HepG2 (cell line): ENCODE measurements around the gene RBM18. TPM values are rescaled to one million over a fixed set of nuclear protein-coding genes. Genes with fewer than 3 reads are reported as not detected.
A peak's percentile ranks its signal among the peaks of the same experiment; 100 is the strongest.

Source experiments
- ARID5B ChIP-seq: IDR thresholded peaks from 2 replicates; pipeline ENCODE4 v1.4.0; 2020; ENCODE audit warnings: mild to moderate bottlenecking, missing genetic modification reagents
- FOXK1 ChIP-seq: sonication (generic); formaldehyde crosslinking; IDR thresholded peaks from 2 replicates; pipeline ENCODE4 v1.4.0; 2020; ENCODE audit warnings: low read depth, missing genetic modification reagents, borderline replicate concordance
- FOXO1 ChIP-seq: sonication (generic); formaldehyde crosslinking; IDR thresholded peaks from 2 replicates; pipeline ENCODE4 v1.4.0; 2020; ENCODE audit warnings: missing genetic modification reagents
- HIVEP1 ChIP-seq: sonication (generic); formaldehyde crosslinking; IDR thresholded peaks from 2 replicates; pipeline ENCODE4 v1.4.0; 2020; ENCODE audit warnings: mild to moderate bottlenecking, missing genetic modification reagents
- HNF4A ChIP-seq: sonication (generic); formaldehyde crosslinking; IDR thresholded peaks from 2 replicates; pipeline ENCODE4 v1.4.0; 2020; ENCODE audit warnings: missing genetic modification reagents
- IKZF5 ChIP-seq: IDR thresholded peaks from 2 replicates; pipeline ENCODE4 v1.6.1; 2018; ENCODE audit warnings: missing genetic modification reagents, mild to moderate bottlenecking, missing compliant biosample characterization
- LCORL ChIP-seq, 2 experiments: fragments of 450-650 bp in 1 of 2; sonication (generic) in 1 of 2; formaldehyde crosslinking in 1 of 2; IDR thresholded peaks; 2 replicates each; pipeline versions ENCODE4 v1.5.0 to v1.6.1; 2017 to 2020; ENCODE audit warnings: antibody characterized with exemption in 1 of 2, missing genetic modification reagents in 1 of 2
- PLSCR1 ChIP-seq: sonication (generic); formaldehyde crosslinking; IDR thresholded peaks from 2 replicates; pipeline ENCODE4 v1.5.0; 2020; ENCODE audit warnings: missing genetic modification reagents, mild to moderate bottlenecking, borderline replicate concordance
- RXRB ChIP-seq: IDR thresholded peaks from 2 replicates; pipeline ENCODE4 v1.6.1; 2016; ENCODE audit warnings: borderline replicate concordance, missing genetic modification reagents, missing compliant biosample characterization
- SOX6 ChIP-seq, 2 experiments: fragments of 450-650 bp in 1 of 2; sonication (generic) in 1 of 2; formaldehyde crosslinking in 1 of 2; IDR thresholded peaks; 2 replicates each; pipeline versions ENCODE4 v1.4.0 to v1.6.1; 2017 to 2020; ENCODE audit warnings: antibody characterized with exemption in 1 of 2, mild to moderate bottlenecking in 1 of 2, missing genetic modification reagents in 1 of 2
- STAG1 ChIP-seq: sonication (generic); formaldehyde crosslinking; IDR thresholded peaks from 2 replicates; pipeline ENCODE4 v1.4.0; 2020; ENCODE audit warnings: missing genetic modification reagents
- TBX2 ChIP-seq: sonication (generic); formaldehyde crosslinking; IDR thresholded peaks from 2 replicates; pipeline ENCODE4 v1.5.0; 2020; ENCODE audit warnings: missing genetic modification reagents, mild to moderate bottlenecking, borderline replicate concordance
- ZNF609 ChIP-seq: sonication (generic); formaldehyde crosslinking; IDR thresholded peaks from 2 replicates; pipeline ENCODE4 v1.4.0; 2020; ENCODE audit warnings: mild to moderate bottlenecking, missing genetic modification reagents, borderline replicate concordance
- ZNF740 ChIP-seq: sonication (generic); formaldehyde crosslinking; IDR thresholded peaks from 2 replicates; pipeline ENCODE4 v1.4.0; 2020; ENCODE audit warnings: missing genetic modification reagents
- ZNF775 ChIP-seq: sonication (generic); formaldehyde crosslinking; IDR thresholded peaks from 2 replicates; pipeline ENCODE4 v1.4.0; 2020; ENCODE audit warnings: missing genetic modification reagents, mild to moderate bottlenecking, moderate library complexity, borderline replicate concordance
- polyA plus RNA-seq, 8 experiments: library from polyadenylated mRNA; depleted of rRNA in 3 of 8; stranded (reverse) in 7 of 8; unstranded in 1 of 8; fragments of >200 nt; fragmentation: Illumina TruSeq in 4 of 8; extraction: Trizol in 4 of 8; gene quantifications; 2 replicates each; pipeline versions ENCODE4 v1.2.1 to v1.2.3, GENCODE V29; 2011 to 2016; ENCODE audit warnings: low read depth in 4 of 8, missing spikeins in 1 of 8, mixed read lengths in 1 of 8; ENCODE audit not compliant: insufficient read depth in 1 of 8
- total RNA-seq, 5 experiments: library from RNA; depleted of rRNA; stranded (reverse); fragments of >200 nt; fragmentation: Illumina TruSeq; extraction: Trizol; gene quantifications; 2 replicates each; pipeline ENCODE4 v1.2.3, GENCODE V29; 2016; ENCODE audit warnings: low read depth in 1 of 5

The RBM18 gene
- total and polyA plus RNA-seq, 2 of the 13 experiments (the other 11 are each of a cell fraction or from before 2014, with no cell fraction given), result 12.6 to 16.6 TPM

GRCh38 chr9:122190597-122191381 lies 73.9 kb downstream of the RBM18 start (continued):
- peak; percentile 35; the same call in 1 of the 2 replicates for TF ChIP-seq TBX2 (CRISPR knock-in tag)
- TF ChIP-seq FOXO1 (CRISPR knock-in tag), result peak; percentile 15; the same call in 1 of the 2 replicates
- TF ChIP-seq HNF4A (CRISPR knock-in tag), result peak; percentile 81
- TF ChIP-seq RXRB (CRISPR knock-in tag), result peak; percentile 79
- TF ChIP-seq FOXK1, result peak; percentile 25; the same call in 1 of the 2 replicates
- TF ChIP-seq ARID5B, result peak; percentile 88
- TF ChIP-seq ZNF609 (CRISPR knock-in tag), result peak; percentile 40; the same call in 1 of the 2 replicates
- no peak for TF ChIP-seq PLSCR1 (CRISPR knock-in tag)
- peak; percentile 37; the same call in 1 of the 2 replicates for TF ChIP-seq IKZF5
- TF ChIP-seq HIVEP1, result no peak
- no peak for TF ChIP-seq SOX6 (IDR thresholded peaks at IDR 0.05)
- TF ChIP-seq SOX6 (CRISPR knock-in tag; IDR thresholded peaks at IDR 0.05), result 0 out of 2 replicates have a peak, but pooled peaks have one; percentile 39
- 0 out of 2 replicates have a peak, but pooled peaks have one; percentile 50 for TF ChIP-seq ZNF740 (CRISPR knock-in tag)
- TF ChIP-seq STAG1 (CRISPR knock-in tag), result 0 out of 2 replicates have a peak, but pooled peaks have one; percentile 2
- TF ChIP-seq ZNF775 (CRISPR knock-in tag), result no peak
- TF ChIP-seq LCORL (IDR thresholded peaks at IDR 0.05), result no peak
- 0 out of 2 replicates have a peak, but pooled peaks have one; percentile 27 for TF ChIP-seq LCORL (CRISPR knock-in tag; IDR thresholded peaks at IDR 0.05)
